MM.1S (cell line): ENCODE results near the gene PRDM5.

Experiments used
- EZH2 ChIP-seq: fragments of 300-600 bp; sonication (generic); optimal IDR thresholded peaks from 2 replicates; pipeline ENCODE3; 2017; ENCODE audit warnings: low read depth, mild to moderate bottlenecking, antibody characterized with exemption, low read length, mixed read lengths
- EZH2phosphoT487 ChIP-seq: fragments of 300-600 bp; sonication (generic); IDR thresholded peaks from 2 replicates; pipeline ENCODE4 v1.6.1; 2018; ENCODE audit warnings: antibody characterized with exemption, low read length
- TF ChIP-seq, protein P1 (sequence below): fragments of 300-600 bp; sonication (generic); IDR thresholded peaks from 2 replicates; pipeline ENCODE4 v1.5.1; 2016; ENCODE audit warnings: antibody characterized with exemption, low read length, mixed read lengths

DNA sequence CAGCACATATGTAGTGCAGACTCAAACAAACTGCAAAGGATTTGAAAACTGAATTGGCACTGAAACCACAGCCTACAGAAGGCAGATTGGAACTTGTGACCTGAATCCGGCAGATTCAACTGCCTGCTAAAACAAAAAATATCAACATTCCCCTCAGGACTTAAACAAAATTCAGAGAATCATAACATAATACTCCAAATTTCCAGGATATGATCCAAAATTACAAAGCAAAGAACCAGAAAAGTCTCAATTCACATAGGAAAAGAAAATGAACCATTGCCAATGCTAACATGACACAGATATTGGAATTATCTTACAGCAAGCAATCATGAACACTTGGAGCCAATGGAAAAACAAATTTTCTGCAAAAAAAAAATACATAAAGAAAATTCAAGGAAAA is 250.4 kb downstream of the PRDM5 start:
- TF ChIP-seq, protein P1, sequence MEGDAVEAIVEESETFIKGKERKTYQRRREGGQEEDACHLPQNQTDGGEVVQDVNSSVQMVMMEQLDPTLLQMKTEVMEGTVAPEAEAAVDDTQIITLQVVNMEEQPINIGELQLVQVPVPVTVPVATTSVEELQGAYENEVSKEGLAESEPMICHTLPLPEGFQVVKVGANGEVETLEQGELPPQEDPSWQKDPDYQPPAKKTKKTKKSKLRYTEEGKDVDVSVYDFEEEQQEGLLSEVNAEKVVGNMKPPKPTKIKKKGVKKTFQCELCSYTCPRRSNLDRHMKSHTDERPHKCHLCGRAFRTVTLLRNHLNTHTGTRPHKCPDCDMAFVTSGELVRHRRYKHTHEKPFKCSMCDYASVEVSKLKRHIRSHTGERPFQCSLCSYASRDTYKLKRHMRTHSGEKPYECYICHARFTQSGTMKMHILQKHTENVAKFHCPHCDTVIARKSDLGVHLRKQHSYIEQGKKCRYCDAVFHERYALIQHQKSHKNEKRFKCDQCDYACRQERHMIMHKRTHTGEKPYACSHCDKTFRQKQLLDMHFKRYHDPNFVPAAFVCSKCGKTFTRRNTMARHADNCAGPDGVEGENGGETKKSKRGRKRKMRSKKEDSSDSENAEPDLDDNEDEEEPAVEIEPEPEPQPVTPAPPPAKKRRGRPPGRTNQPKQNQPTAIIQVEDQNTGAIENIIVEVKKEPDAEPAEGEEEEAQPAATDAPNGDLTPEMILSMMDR, result no peak
- TF ChIP-seq EZH2 (no peak), EZH2phosphoT487 (no peak)
